B cell (primary cell): ENCODE results near the gene USP20. TPM values are rescaled to one million over a fixed set of nuclear protein-coding genes. Genes with fewer than 3 reads are reported as not detected.

Experiments
- ATAC-seq: fragments of 200-7000 bp; cut with Tn5 transposase; one replicate; pipeline ENCODE4 v1.10.0; 2021; ENCODE audit warnings: low read depth, mild to moderate bottlenecking, moderate number of reproducible peaks, moderate library complexity
- CTCF ChIA-PET: fragments of 350-600 bp; sonication (Branson Sonifier 250); formaldehyde crosslinking; loops from one replicate; lab custom pipeline; 2021; ENCODE audit warnings: antibody characterized with exemption, inconsistent platforms; lab: Charles Lee
- POLR2A ChIA-PET: fragments of 350-600 bp; sonication (Branson Sonifier 250); formaldehyde crosslinking; loops from one replicate; lab custom pipeline; 2021; ENCODE audit warnings: antibody characterized with exemption; lab: Charles Lee
- DNase-seq: peaks from one replicate; pipeline ENCODE4 v3.0.0; 2013
- H2AFZ ChIP-seq: 2 replicates; pipeline ENCODE4 v1.6.1; 2012; ENCODE audit warnings: mild to moderate bottlenecking, low read depth, low read length; ENCODE audit not compliant: insufficient read depth, poor library complexity, severe bottlenecking
- H3K27ac ChIP-seq, 2 donors: 1 replicate in 1 of 2; 2 replicates in 1 of 2; pipeline ENCODE4 v1.5.1; 2012 to 2013; ENCODE audit warnings: low read length in 2 of 2, mild to moderate bottlenecking in 2 of 2, moderate library complexity in 1 of 2
- H3K27me3 ChIP-seq, 4 experiments: fragments of 200-600 bp in 1 of 4; sonication (generic) in 1 of 4; replicated peaks in 1 of 4; 1 replicate in 2 of 4; 2 replicates in 2 of 4; pipeline versions ENCODE4 v1.6.1 to v1.7.0; 2013 to 2016; ENCODE audit warnings: low read length in 3 of 4, mild to moderate bottlenecking in 2 of 4, mixed read lengths in 1 of 4, moderate library complexity in 1 of 4; ENCODE audit not compliant: insufficient read depth in 4 of 4, control insufficient read depth in 3 of 4; ENCODE audit errors: control extremely low read depth in 1 of 4
- H3K36me3 ChIP-seq, 2 experiments: replicated peaks in 1 of 2; 1 replicate in 1 of 2; 2 replicates in 1 of 2; pipeline versions ENCODE4 v1.6.1 to v1.7.1; 2013; ENCODE audit warnings: low read length in 1 of 2; ENCODE audit not compliant: insufficient read depth in 2 of 2, control insufficient read depth in 1 of 2; ENCODE audit errors: control extremely low read depth in 1 of 2, extremely low read depth in 1 of 2
- H3K4me1 ChIP-seq, 2 donors: fragments of 200-600 bp in 1 of 2; sonication (generic) in 1 of 2; 1 replicate in 1 of 2; 2 replicates in 1 of 2; pipeline versions ENCODE4 v1.5.1 to v1.6.1; 2013 to 2017; ENCODE audit warnings: low read length in 2 of 2; ENCODE audit not compliant: control insufficient read depth in 2 of 2, insufficient read depth in 2 of 2
- H3K4me2 ChIP-seq: replicated peaks from 2 replicates; pipeline ENCODE3; 2012; ENCODE audit warnings: mild to moderate bottlenecking, low read depth, low read length; ENCODE audit not compliant: poor library complexity, severe bottlenecking
- H3K4me3 ChIP-seq, 5 experiments: fragments of 200-600 bp in 1 of 5; sonication (generic) in 1 of 5; 1 replicate in 3 of 5; 2 replicates in 2 of 5; pipeline versions ENCODE4 v1.5.1 to v1.7.0; 2011 to 2016; ENCODE audit warnings: low read length in 4 of 5, mild to moderate bottlenecking in 4 of 5, low read depth in 2 of 5, control low read depth in 1 of 5, moderate library complexity in 1 of 5; ENCODE audit not compliant: insufficient read depth in 1 of 5; ENCODE audit errors: control extremely low read depth in 1 of 5, extremely low read depth in 1 of 5
- H3K79me2 ChIP-seq: fragments of 200-600 bp; sonication (generic); one replicate; pipeline ENCODE4 v1.6.0; 2016; ENCODE audit warnings: low read length; ENCODE audit not compliant: control insufficient read depth, insufficient read depth
- H3K9ac ChIP-seq: fragments of 200-600 bp; sonication (generic); 2 replicates; pipeline ENCODE4 v1.6.1; 2017; ENCODE audit warnings: mild to moderate bottlenecking, low read length, moderate library complexity
- H3K9me3 ChIP-seq, 3 donors: one replicate each; pipeline versions ENCODE4 v1.6.1 to v1.7.1; 2013; ENCODE audit warnings: low read length in 2 of 3; ENCODE audit not compliant: control insufficient read depth in 2 of 3, insufficient read depth in 1 of 3; ENCODE audit errors: control extremely low read depth in 1 of 3
- H4K20me1 ChIP-seq: 2 replicates; pipeline ENCODE4 v1.6.0; 2012; ENCODE audit warnings: mild to moderate bottlenecking, low read length; ENCODE audit not compliant: insufficient read depth, control insufficient read depth, poor library complexity, severe bottlenecking
- H3K27ac Mint-ChIP-seq: one replicate; pipeline ENCODE4 v1.8.0; 2021; ENCODE audit warnings: mixed read lengths
- H3K27me3 Mint-ChIP-seq: one replicate; pipeline ENCODE4 v1.8.0; 2021; ENCODE audit warnings: mixed read lengths
- H3K4me1 Mint-ChIP-seq: one replicate; pipeline ENCODE4 v1.8.0; 2021; ENCODE audit warnings: mixed read lengths
- H3K4me3 Mint-ChIP-seq: one replicate; pipeline ENCODE4 v1.8.0; 2021; ENCODE audit warnings: mixed read lengths
- H3K9me3 Mint-ChIP-seq: one replicate; pipeline ENCODE4 v1.8.0; 2022; ENCODE audit warnings: mixed read lengths; ENCODE audit not compliant: insufficient read depth
- CTCF ChIP-seq: fragments of 200-600 bp; IDR thresholded peaks from one replicate; pipeline ENCODE4 v1.8.0; 2022; ENCODE audit warnings: antibody characterized with exemption, mild to moderate bottlenecking
- EZH2 ChIP-seq: IDR thresholded peaks from 2 replicates; pipeline ENCODE4 v1.6.1; 2012; ENCODE audit warnings: borderline replicate concordance, low read depth, mild to moderate bottlenecking, moderate library complexity, low read length; ENCODE audit not compliant: insufficient read depth, poor library complexity, severe bottlenecking
- WGBS: methylation state at CpG from one replicate; pipeline ENCODE4 v1.1.5; 2013; ENCODE audit warnings: missing lambda C conversion rate; ENCODE audit not compliant: insufficient coverage; 5-methylcytosine and 5-hydroxymethylcytosine counted together
- intact Hi-C: fragments of 100-400 bp; cut with micrococcal nuclease; formaldehyde crosslinking; loops from one replicate; pipeline ENCODE4 v1.10.0; 2022
- polyA plus RNA-seq: library from polyadenylated mRNA; depleted of rRNA; stranded (reverse); fragments of >200 nt; gene quantifications from 2 replicates; pipeline ENCODE4 v1.2.3, GENCODE V29; 2012
- total RNA-seq, 2 donors: library from RNA; stranded (reverse); fragments of 120-200 nt in 1 of 2; gene quantifications; 1 replicate in 1 of 2; 2 replicates in 1 of 2; pipeline versions ENCODE4 v1.2.3 to v1.2.4, GENCODE V29; 2013 to 2022

The USP20 gene
- total and polyA plus RNA-seq, 2 donors (not counting 1 experiment from before 2014, with no cell fraction given) = 49.5 to 72.6 TPM

GRCh38 chr9:129816501-129817435 is 18.5 kb upstream of the USP20 start:
- no peak overlapping the region for H3K4me3 ChIP-seq
- peaks cover 2 to 48% of the 10 kb centered on the region in 2 experiments for H3K36me3 ChIP-seq
- H3K9ac ChIP-seq = no peak overlapping the region
- Mint-ChIP-seq H3K4me3 (no peak overlapping the region), H3K27ac (no peak overlapping the region), H3K27me3 (no peaks in the 10 kb centered on the region), H3K9me3 (no peaks in the 10 kb centered on the region), H3K4me1 (peaks cover 4% of the 10 kb centered on the region)
- ATAC-seq (no peak), DNase-seq (no peak)
- no peak overlapping the region for H2AFZ ChIP-seq
- no peaks in the 10 kb centered on the region for H3K4me1 ChIP-seq
- peaks cover 41% of the 10 kb centered on the region for H3K79me2 ChIP-seq
- ChIA-PET CTCF (no interaction called here), POLR2A (interaction anchor here (0.6 to 0.7 kb wide), 2 partner anchors 12 to 89 kb away, joined by 3 to 5 read pairs; no protein-coding TSS in a partner anchor)
- no peak overlapping the region for H3K27ac ChIP-seq
- WGBS = 98% methylated on average over 11 of the region's 14 CpGs
- H4K20me1 ChIP-seq = peaks cover 12% of the 10 kb centered on the region
- no peak for TF ChIP-seq CTCF
- TF ChIP-seq EZH2 = no peak
- H3K27me3 ChIP-seq = no peaks in the 10 kb centered on the region
- H3K9me3 ChIP-seq = no peaks in the 10 kb centered on the region
- intact Hi-C loops = no loop called here
- no peak overlapping the region for H3K4me2 ChIP-seq
